H1 (cell line): Measurements from ENCODE around the gene TUBGCP6. TPM values are rescaled to one million over a fixed set of nuclear protein-coding genes. Genes with fewer than 3 reads are reported as not detected.

Experiments used
- CTCF ChIA-PET: fragments of 300-600 bp; sonication (Branson Sonifier 250); formaldehyde crosslinking; loops from one replicate; lab custom pipeline; 2021; ENCODE audit not compliant: partially characterized antibody; lab: Charles Lee
- POLR2A ChIA-PET: fragments of 300-600 bp; sonication (Branson Sonifier 250); formaldehyde crosslinking; loops from one replicate; lab custom pipeline; 2021; ENCODE audit warnings: inconsistent platforms; ENCODE audit not compliant: partially characterized antibody; lab: Charles Lee
- DNase-seq, 2 experiments: peaks; one replicate each; pipeline versions ENCODE4 v3.0.0 to v3.0.0-alpha.2; 2010 to 2022; ENCODE audit warnings: low spot score in 2 of 2, low read depth in 1 of 2, mixed read lengths in 1 of 2
- FAIRE-seq: peaks from 2 replicates; lab custom pipeline; 2011; peaks lifted over from hg19 to GRCh38; lab: Jason Lieb, UNC
- H2AFZ ChIP-seq: 2 replicates; pipeline ENCODE4 v1.8.1; 2012; ENCODE audit warnings: low read length, inconsistent platforms
- H2AK5ac ChIP-seq: 2 replicates; pipeline ENCODE4 v1.6.1; 2013; ENCODE audit warnings: low read depth, low read length
- H2BK120ac ChIP-seq: replicated peaks from 2 replicates; pipeline ENCODE3; 2013; ENCODE audit warnings: low read depth, low read length, inconsistent platforms
- H2BK12ac ChIP-seq: 2 replicates; pipeline ENCODE4 v1.6.1; 2013; ENCODE audit warnings: low read depth, low read length
- H2BK15ac ChIP-seq: 2 replicates; pipeline ENCODE4 v1.6.1; 2013; ENCODE audit warnings: low read length
- H2BK20ac ChIP-seq: 2 replicates; pipeline ENCODE4 v1.6.1; 2013; ENCODE audit warnings: low read length
- H2BK5ac ChIP-seq: 2 replicates; pipeline ENCODE4 v1.6.1; 2013; ENCODE audit warnings: low read depth, low read length
- H3K14ac ChIP-seq: 2 replicates; pipeline ENCODE4 v1.6.1; 2013; ENCODE audit warnings: inconsistent platforms; ENCODE audit not compliant: insufficient read length
- H3K18ac ChIP-seq: 2 replicates; pipeline ENCODE4 v1.6.1; 2013; ENCODE audit warnings: low read length; ENCODE audit errors: extremely low read depth
- H3K23ac ChIP-seq: 2 replicates; pipeline ENCODE4 v1.6.1; 2013; ENCODE audit warnings: inconsistent platforms; ENCODE audit not compliant: insufficient read length
- H3K23me2 ChIP-seq: 2 replicates; pipeline ENCODE4 v1.6.1; 2013; ENCODE audit warnings: low read depth, low read length
- H3K27ac ChIP-seq: 2 replicates; pipeline ENCODE4 v1.6.1; 2011; ENCODE audit warnings: low read depth, low read length, inconsistent platforms
- H3K27me3 ChIP-seq, 4 experiments: replicated peaks in 1 of 4; 1 replicate in 1 of 4; 2 replicates in 3 of 4; pipeline versions ENCODE4 v1.6.1 to v1.8.1; 2011 to 2013; ENCODE audit warnings: low read length in 3 of 4, mild to moderate bottlenecking in 3 of 4, inconsistent platforms in 2 of 4, mixed read lengths in 2 of 4, moderate library complexity in 1 of 4; ENCODE audit not compliant: control insufficient read depth in 3 of 4, insufficient read depth in 3 of 4; ENCODE audit errors: extremely low read depth in 1 of 4
- H3K36me3 ChIP-seq, 4 experiments: 2 replicates each; pipeline versions ENCODE4 v1.6.1 to v1.8.1; 2011 to 2013; ENCODE audit warnings: mild to moderate bottlenecking in 4 of 4, low read length in 3 of 4, moderate library complexity in 2 of 4, control low read depth in 1 of 4, inconsistent platforms in 1 of 4; ENCODE audit not compliant: insufficient read depth in 4 of 4, control insufficient read depth in 2 of 4
- H3K4ac ChIP-seq: replicated peaks from 2 replicates; pipeline ENCODE3; 2013; ENCODE audit warnings: low read length, low read depth, mixed read lengths, inconsistent platforms; ENCODE audit not compliant: insufficient read length
- H3K4me1 ChIP-seq, 4 experiments: replicated peaks in 1 of 4; 1 replicate in 1 of 4; 2 replicates in 3 of 4; pipeline versions ENCODE4 v1.6.1 to v1.8.1; 2011 to 2013; ENCODE audit warnings: low read length in 3 of 4, inconsistent platforms in 2 of 4, mixed read lengths in 1 of 4; ENCODE audit not compliant: insufficient read depth in 4 of 4, control insufficient read depth in 3 of 4
- H3K4me2 ChIP-seq, 2 experiments: 2 replicates each; pipeline versions ENCODE4 v1.6.1 to v1.8.1; 2011 to 2013; ENCODE audit warnings: low read depth in 2 of 2, low read length in 2 of 2, control low read depth in 1 of 2, inconsistent platforms in 1 of 2, mild to moderate bottlenecking in 1 of 2; ENCODE audit not compliant: insufficient read depth in 1 of 2
- H3K4me3 ChIP-seq, 4 experiments: fragments of 200-600, 300-600 bp in 1 of 4; sonication (generic), shearing (Covaris generic), sonication (Bioruptor Twin) in 1 of 4; 2 replicates each; pipeline versions ENCODE4 v1.5.1 to v1.8.1; 2011 to 2016; ENCODE audit warnings: low read length in 4 of 4, low read depth in 3 of 4, control low read depth in 2 of 4, inconsistent platforms in 2 of 4, mild to moderate bottlenecking in 2 of 4, mixed read lengths in 1 of 4, moderate library complexity in 1 of 4; ENCODE audit not compliant: insufficient read depth in 2 of 4; ENCODE audit errors: extremely low read depth in 1 of 4
- H3K56ac ChIP-seq: replicated peaks from 2 replicates; pipeline ENCODE3; 2013; ENCODE audit warnings: low read depth, mild to moderate bottlenecking, mixed read lengths, low read length, inconsistent platforms; ENCODE audit not compliant: insufficient read length
- H3K79me1 ChIP-seq: 2 replicates; pipeline ENCODE4 v1.6.1; 2013; ENCODE audit warnings: low read depth, low read length, control low read depth
- H3K79me2 ChIP-seq, 2 experiments: 2 replicates each; pipeline versions ENCODE4 v1.6.1 to v1.8.1; 2012 to 2013; ENCODE audit warnings: low read length in 2 of 2, mild to moderate bottlenecking in 2 of 2, inconsistent platforms in 1 of 2; ENCODE audit not compliant: insufficient read depth in 2 of 2, control insufficient read depth in 1 of 2
- H3K9ac ChIP-seq, 4 experiments: replicated peaks in 1 of 4; 1 replicate in 1 of 4; 2 replicates in 3 of 4; pipeline versions ENCODE4 v1.6.1 to v1.8.1; 2011 to 2013; ENCODE audit warnings: low read depth in 3 of 4, low read length in 3 of 4, control low read depth in 2 of 4, mild to moderate bottlenecking in 2 of 4, moderate library complexity in 2 of 4, inconsistent platforms in 1 of 4; ENCODE audit errors: extremely low read depth in 1 of 4
- H3K9me3 ChIP-seq, 2 experiments: 2 replicates each; pipeline versions ENCODE4 v1.6.1 to v1.8.1; 2012 to 2013; ENCODE audit warnings: mild to moderate bottlenecking in 2 of 2, moderate library complexity in 2 of 2, control low read depth in 1 of 2, inconsistent platforms in 1 of 2, low read depth in 1 of 2, low read length in 1 of 2, mixed read lengths in 1 of 2; ENCODE audit not compliant: insufficient read depth in 2 of 2
- H4K20me1 ChIP-seq, 2 experiments: replicated peaks in 1 of 2; 2 replicates each; pipeline versions ENCODE3 to v1.8.1; 2011 to 2013; ENCODE audit warnings: inconsistent platforms in 2 of 2, low read length in 2 of 2, mild to moderate bottlenecking in 1 of 2; ENCODE audit not compliant: insufficient read depth in 2 of 2, control insufficient read depth in 1 of 2
- H4K5ac ChIP-seq: 2 replicates; pipeline ENCODE4 v1.6.1; 2013; ENCODE audit warnings: low read length, low read depth, mixed read lengths, inconsistent platforms; ENCODE audit not compliant: insufficient read length
- H4K8ac ChIP-seq: 2 replicates; pipeline ENCODE4 v1.8.0; 2013; ENCODE audit warnings: mild to moderate bottlenecking, moderate library complexity, low read length, inconsistent platforms; ENCODE audit not compliant: insufficient read depth; ENCODE audit errors: extremely low read depth
- H4K91ac ChIP-seq: replicated peaks from 2 replicates; pipeline ENCODE3; 2013; ENCODE audit warnings: low read length, mixed read lengths, inconsistent platforms; ENCODE audit not compliant: insufficient read length
- ATF3 ChIP-seq: IDR thresholded peaks from 2 replicates; pipeline ENCODE4 v1.6.1; 2011; ENCODE audit warnings: low read depth, mild to moderate bottlenecking, low read length; ENCODE audit not compliant: insufficient read depth
- CREB1 ChIP-seq: IDR thresholded peaks from 2 replicates; pipeline ENCODE4 v1.6.1; 2012; ENCODE audit warnings: inconsistent platforms
- JUND ChIP-seq: IDR thresholded peaks from 2 replicates; pipeline ENCODE4 v1.6.1; 2011; ENCODE audit warnings: mild to moderate bottlenecking, improper control_type of control experiment, low read length
- WGBS, 2 experiments: shearing (Covaris generic) in 1 of 2; methylation state at CpG; one replicate each; pipeline versions ENCODE4 v1.1.6 to v1.1.7; 2013 to 2015; ENCODE audit warnings: low lambda C conversion rate in 2 of 2, mixed read lengths in 2 of 2, inconsistent platforms in 1 of 2, low coverage in 1 of 2, missing lambda C conversion rate in 1 of 2; ENCODE audit not compliant: insufficient replicate concordance in 2 of 2, insufficient coverage in 1 of 2, insufficient read length in 1 of 2; ENCODE audit errors: extremely low coverage in 1 of 2, missing lambda C conversion rate in 1 of 2; 5-methylcytosine and 5-hydroxymethylcytosine counted together
- polyA plus RNA-seq, 7 experiments: library from polyadenylated mRNA; depleted of rRNA in 3 of 7; stranded (reverse) in 5 of 7; unstranded in 2 of 7; fragments of >200 nt in 5 of 7; fragments of 200-250 nt in 2 of 7; gene quantifications; 1 replicate in 5 of 7; 2 replicates in 1 of 7; 4 replicates in 1 of 7; pipeline versions ENCODE4 v1.2.1 to v1.2.3, GENCODE V29; 2011 to 2013; ENCODE audit warnings: missing spikeins in 2 of 7, mixed read lengths in 2 of 7
- total RNA-seq: library from RNA; stranded (reverse); fragmentation: NEBNext Ultra II Directional; extraction: Animal tissue kit (Norgen Biotek cat#: 25700); gene quantifications from 2 replicates; pipeline ENCODE4 v1.2.1, GENCODE V29; 2021

TUBGCP6 gene
- total and polyA plus RNA-seq, 2 of the 8 experiments (the other 6 are each of a cell fraction or from before 2014, with no cell fraction given), result 24.2 to 24.7 TPM

DNA sequence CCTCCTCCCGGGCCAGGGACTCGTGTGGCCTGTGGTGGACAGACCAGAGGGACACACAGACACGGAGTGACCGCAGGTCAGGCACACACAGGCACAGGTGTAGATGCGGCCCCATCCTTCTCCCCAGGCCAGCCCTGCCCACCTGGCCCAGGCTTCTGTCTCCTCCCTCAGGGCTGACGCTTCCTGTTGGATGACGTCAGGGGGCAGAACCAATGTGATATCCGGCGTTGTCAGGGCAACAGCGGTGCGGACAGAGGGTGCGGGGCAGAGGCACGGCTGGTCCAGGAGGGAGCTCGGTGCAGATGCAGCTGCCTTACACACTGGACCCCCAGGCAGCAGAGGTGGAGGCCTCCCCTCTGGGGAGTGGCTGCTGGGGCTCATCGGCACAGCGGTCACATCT is 2.9 kb upstream of the TUBGCP6 start:
- H2BK15ac ChIP-seq, result 0 out of 2 replicates have a peak overlapping the region, but pooled peaks have one; percentile 29
- H3K9ac ChIP-seq, result peak overlapping the region in 2 of 4 experiments; percentile 20 to 38; a peak in 2 of 7 replicates
- H3K79me1 ChIP-seq, result peaks cover 13% of the 10 kb centered on the region
- no peak overlapping the region for H2AFZ ChIP-seq
- H4K8ac ChIP-seq, result no peak overlapping the region
- H3K23ac ChIP-seq, result no peak overlapping the region
- no peak overlapping the region for H3K56ac ChIP-seq
- H3K4me1 ChIP-seq, result peaks cover 0 to 26% (median 20%) of the 10 kb centered on the region in 4 experiments; a peak in 6 of 7 replicates
- DNase-seq, result peak in 1 of 2 experiments; percentile 81
- no peaks in the 10 kb centered on the region for H3K9me3 ChIP-seq
- no peak overlapping the region for H2BK12ac ChIP-seq
- H4K91ac ChIP-seq, result no peak overlapping the region
- ChIA-PET POLR2A (interaction anchor here (0.6 to 2.6 kb wide), 6 partner anchors 12 to 494 kb away, joined by 3 to 7 read pairs (median 4); partner anchors contain the start of genes MAPK12 and MLC1), CTCF (interaction anchor here (0.7 to 1.6 kb wide), 5 partner anchors 15 to 278 kb away, joined by 3 to 4 read pairs (median 3); partner anchors contain the start of gene SCO2)
- no peak overlapping the region for H2BK20ac ChIP-seq
- peaks cover 2 to 23% of the 10 kb centered on the region in 2 experiments for H4K20me1 ChIP-seq
- peak overlapping the region in 1 of 2 experiments; percentile 28; a peak in 1 of 4 replicates for H3K4me2 ChIP-seq
- H3K27ac ChIP-seq, result no peak overlapping the region
- H2AK5ac ChIP-seq, result no peak overlapping the region
- H3K36me3 ChIP-seq, result no peaks in the 10 kb centered on the region
- WGBS, 2 experiments, result 72% methylated on average over 15 of the region's 16 CpGs; no CpG with 5 or more reads in 1 of the 2 experiments
- peak; percentile 80 for TF ChIP-seq CREB1
- TF ChIP-seq JUND, result 0 out of 2 replicates have a peak, but pooled peaks have one; percentile 42
- no peak for TF ChIP-seq ATF3
- no peak overlapping the region for H3K18ac ChIP-seq
- H3K4ac ChIP-seq, result no peak overlapping the region
- FAIRE-seq, result no peak
- no peak overlapping the region for H3K4me3 ChIP-seq
- H2BK120ac ChIP-seq, result no peak overlapping the region
- no peak overlapping the region for H2BK5ac ChIP-seq
- H3K23me2 ChIP-seq, result peaks cover 24% of the 10 kb centered on the region
- H3K79me2 ChIP-seq, result peaks cover 4 to 17% of the 10 kb centered on the region in 2 experiments; a peak in 3 of 4 replicates
- H3K27me3 ChIP-seq, result no peaks in the 10 kb centered on the region
- H4K5ac ChIP-seq, result no peak overlapping the region
- no peak overlapping the region for H3K14ac ChIP-seq
